ENCODE data around the gene EEF2K.

Gene EEF2K

DNA sequence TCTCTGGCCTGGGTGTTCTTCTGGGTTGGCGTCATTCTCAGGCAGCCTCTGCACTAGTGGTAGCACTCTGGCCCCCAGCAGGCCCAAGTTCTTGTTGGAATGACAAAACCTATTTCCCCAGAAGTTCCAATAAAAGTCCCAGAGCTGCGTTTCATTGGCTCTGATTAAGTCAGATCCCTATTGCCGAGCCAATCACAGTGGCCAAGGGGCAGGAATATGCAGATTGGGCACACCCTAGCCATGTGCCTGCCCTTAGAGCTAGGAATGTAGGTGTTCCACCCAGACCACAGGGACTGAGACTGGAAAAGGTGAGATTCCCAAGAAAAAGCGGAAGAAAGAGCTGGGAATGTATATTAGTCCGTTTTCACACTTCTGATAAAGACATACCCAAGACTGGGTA, 46.2 kb downstream of the EEF2K start:
- DNase-seq (ENCODE audit: low spot score): no peak

- no peak for DNase-seq (ENCODE audit: low spot score)
Observed at GRCh38 chr16:22253272-22253671, 47.2 kb downstream of the EEF2K start.

DNA sequence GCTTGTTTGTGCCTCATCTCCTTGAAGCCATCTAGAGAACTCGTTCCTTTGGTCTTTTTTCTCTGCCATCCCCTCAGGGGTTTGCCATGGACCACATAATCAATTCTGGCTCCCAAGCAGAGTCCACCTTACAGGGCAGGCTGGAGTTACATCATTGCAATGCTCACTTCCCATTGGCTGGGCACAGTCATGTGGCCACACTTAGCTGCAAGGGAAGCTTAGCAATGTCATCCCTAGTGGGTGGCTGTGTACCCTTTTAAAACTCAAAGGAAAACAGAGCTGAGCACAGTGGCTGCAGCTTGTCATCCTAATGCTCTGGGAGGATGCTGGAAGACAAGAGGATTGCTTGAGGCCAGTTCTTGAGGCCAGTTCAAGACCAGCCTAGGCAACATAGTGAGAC, 49.3 kb downstream of the EEF2K start:
- DNase-seq (ENCODE audit: low spot score): no peak

- no peak for DNase-seq (ENCODE audit: low spot score)
Observed at GRCh38 chr16:22257440-22257839, 51.4 kb downstream of the EEF2K start.

DNA sequence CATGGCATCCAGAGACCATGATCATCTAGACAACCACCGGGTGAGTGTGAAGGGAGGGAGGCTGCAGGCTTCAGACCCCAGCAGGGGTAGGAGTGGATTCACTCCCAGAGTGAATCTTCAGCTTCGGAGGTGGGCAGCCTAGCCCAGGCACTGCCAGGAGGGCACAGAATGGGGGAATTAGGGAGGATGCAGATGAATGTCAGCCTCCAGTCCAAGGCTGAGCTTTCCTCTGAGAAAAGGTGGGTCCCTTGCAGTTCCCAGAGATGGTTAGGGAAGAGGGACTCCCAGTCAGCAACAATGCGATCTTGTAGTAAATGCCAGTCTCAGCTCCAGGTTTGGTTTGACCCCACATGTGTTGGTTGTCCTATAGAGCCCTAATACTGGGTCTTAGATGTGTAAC, 54.4 kb downstream of the EEF2K start:
- no peak for DNase-seq (ENCODE audit: low spot score)

DNA sequence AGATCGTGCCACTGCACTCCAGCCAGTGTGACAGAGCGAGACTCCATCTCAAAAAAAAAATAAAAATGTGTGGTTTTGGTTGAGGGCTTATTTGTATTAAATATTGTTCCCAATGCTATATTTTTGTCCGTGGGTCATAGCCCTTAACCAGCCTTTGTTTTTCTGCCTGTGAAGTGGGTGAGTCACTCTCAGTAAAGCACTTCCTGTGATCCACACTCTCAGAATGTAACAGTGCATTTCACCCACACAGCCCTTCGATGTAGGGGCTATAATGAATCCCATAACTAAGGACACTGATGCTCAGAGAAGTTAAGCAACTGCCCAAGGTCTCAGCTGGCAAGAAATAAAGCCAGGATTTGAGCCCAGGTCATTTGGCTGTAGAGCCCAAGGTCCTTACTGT, 56.4 kb downstream of the EEF2K start:
- DNase-seq (ENCODE audit: low spot score): peak; percentile 40

- no peak for DNase-seq (ENCODE audit: low spot score)
Observed at GRCh38 chr16:22264786-22265185, 58.7 kb downstream of the EEF2K start.

- no peak for DNase-seq (ENCODE audit: low spot score)
Observed at GRCh38 chr16:22265351-22265750, 59.3 kb downstream of the EEF2K start.

- DNase-seq (ENCODE audit: low spot score): no peak
Observed at GRCh38 chr16:22266546-22266945, 60.5 kb downstream of the EEF2K start.

- DNase-seq (ENCODE audit: low spot score): no peak
Observed at GRCh38 chr16:22267764-22268163, 61.7 kb downstream of the EEF2K start.

GRCh38 chr16:22270525-22270924, 64.4 kb downstream of the EEF2K start:
- DNase-seq (ENCODE audit: low spot score): peak; percentile 29

DNA sequence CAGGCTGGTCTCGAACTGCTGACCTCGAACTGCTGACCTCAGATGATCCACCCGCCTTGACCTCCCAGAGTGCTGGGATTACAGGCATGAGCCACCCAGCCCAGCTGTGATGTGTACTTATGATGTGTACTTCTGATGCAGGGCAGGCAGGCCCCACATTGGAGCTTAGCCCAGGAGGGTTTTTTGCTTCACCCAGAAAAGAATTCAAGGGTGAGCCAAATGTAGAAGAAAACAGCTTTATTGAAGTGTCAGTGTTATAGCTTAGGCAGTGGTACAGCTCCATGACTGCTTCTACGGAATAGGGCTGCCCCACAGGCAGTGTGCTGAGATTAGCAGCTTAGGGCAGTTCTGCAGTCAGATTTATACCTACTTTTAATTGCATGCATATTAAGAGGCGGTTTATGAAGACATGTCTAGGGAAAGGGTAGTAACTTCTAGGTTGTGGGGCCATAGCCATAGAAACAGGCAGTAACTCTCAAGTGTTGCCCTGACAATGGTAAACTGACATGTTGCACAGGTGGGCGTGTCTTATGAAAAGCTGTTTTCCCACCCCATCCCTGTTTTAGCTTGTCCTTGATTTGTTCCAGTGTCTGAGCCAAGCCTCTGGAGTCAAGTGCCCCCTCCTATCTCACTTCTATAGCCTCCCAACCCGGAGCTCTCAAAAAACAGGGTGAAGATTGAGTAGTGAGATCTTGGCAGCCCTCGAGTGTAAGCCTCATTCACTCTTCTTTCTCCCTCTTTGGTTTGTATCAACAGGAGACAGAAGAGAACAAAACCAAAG, 67.0 kb downstream of the EEF2K start:
- DNase-seq (ENCODE audit: low spot score): no peak

DNA sequence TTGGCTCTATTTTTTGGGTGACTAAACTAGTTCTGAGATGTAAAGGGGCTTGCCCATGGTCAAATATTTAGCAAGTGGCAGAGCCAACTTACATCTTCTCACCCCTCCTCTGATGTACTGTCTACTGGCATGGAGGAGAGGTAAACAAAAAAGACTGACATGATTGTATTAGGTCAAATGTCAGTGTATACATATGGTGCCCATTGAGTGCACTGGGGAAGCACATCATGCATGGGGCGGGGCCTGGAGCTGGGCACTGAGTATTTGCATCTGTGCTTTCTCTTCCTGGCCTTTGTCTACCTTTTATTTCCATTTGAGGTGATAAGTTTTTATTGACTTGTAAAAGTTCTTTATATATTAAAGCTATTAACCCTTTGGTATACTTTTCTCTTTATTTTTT, 68.8 kb downstream of the EEF2K start:
- no peak for DNase-seq (ENCODE audit: low spot score)

DNA sequence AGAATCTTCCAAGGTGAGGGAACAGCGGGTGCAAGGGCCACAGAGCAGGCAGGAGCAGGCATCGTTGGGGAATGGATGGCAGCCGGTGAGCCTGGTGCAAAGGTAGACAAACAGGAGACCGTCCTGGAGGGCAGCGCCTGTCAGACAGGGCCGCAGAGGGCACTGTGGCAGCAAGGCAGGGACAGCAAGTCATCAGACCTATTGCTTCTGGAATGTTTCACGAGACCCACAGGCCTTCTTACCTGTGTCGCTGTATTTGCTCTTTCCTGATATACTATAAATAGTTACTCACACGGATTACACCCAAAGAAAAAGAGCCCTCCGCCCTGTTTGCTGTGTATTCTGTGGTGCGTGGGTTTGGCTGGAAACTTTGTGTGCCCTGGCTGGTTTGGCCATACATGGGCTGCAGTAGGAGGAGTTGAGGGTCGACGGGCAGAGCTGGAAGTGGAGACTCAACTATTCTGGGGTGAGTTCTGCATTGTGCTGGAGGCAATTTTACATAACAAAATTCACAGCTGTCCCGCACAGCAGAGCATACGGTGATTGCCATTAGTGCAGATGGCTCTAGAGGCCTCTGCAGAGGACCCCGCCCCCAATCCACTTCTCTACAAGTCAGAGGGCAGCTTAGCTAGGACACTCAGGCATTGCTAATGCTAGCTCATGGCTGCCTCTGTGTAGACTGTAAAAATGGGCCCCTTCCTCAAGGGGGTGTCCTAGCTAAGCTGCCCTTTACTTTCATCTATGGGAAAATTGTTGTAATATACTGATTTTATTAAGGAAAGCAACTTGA, 72.6 kb downstream of the EEF2K start:
- no peak for DNase-seq (ENCODE audit: low spot score)

DNA sequence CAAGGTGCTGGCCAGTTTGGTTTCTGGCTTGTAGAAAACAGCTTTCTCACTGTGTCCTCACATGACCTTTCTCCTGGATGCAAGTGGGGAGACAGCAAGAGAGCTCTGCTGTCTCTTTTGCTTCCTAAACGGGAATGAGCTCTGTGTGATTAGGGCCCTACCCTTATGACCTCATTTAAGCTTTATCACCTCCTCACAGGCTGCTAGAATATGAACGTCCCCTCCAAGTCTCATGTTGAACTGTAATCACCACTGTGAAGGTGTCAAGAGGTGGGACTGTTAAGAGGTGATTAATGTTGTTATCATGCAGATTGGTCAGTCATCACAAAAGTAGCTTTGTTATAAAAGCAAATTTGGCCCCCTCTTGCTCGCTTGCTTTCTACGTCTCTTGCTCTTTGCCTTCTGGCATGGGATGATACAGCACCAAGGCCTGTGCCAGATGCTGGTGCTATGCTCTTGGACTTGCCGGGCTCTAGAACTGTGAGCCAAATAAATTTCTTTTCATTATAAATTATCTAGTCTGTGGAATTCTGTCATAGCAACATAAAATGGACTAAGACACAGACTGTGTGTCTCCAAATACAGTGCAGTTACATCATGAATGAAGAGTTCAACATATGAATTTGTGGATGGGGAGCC, 76.3 kb downstream of the EEF2K start:
- DNase-seq (ENCODE audit: low spot score): no peak

- peak; percentile 78 for DNase-seq (ENCODE audit: low spot score)
Observed at GRCh38 chr16:22284637-22285036, 78.6 kb downstream of the EEF2K start.

DNA sequence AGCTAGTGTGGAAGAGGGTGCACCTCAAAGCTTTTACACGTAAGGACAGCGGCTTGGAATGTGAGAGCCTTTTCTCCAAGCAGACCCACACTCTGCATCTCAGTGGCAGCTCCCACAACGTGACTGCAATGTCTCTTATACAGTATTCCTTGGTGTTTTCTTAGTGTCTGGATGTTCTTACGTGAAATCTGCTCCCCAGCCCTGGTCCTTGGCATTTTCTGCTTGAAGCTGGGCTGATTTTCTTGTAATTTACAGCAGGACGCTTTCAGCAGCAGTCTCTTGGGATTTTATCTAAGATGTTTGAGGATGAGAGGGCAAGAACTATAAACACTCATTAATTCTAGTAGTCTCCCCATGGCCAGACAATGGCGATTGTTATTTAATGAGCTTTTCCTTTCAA, 79.0 kb downstream of the EEF2K start:
- DNase-seq (ENCODE audit: low spot score): no peak

DNA sequence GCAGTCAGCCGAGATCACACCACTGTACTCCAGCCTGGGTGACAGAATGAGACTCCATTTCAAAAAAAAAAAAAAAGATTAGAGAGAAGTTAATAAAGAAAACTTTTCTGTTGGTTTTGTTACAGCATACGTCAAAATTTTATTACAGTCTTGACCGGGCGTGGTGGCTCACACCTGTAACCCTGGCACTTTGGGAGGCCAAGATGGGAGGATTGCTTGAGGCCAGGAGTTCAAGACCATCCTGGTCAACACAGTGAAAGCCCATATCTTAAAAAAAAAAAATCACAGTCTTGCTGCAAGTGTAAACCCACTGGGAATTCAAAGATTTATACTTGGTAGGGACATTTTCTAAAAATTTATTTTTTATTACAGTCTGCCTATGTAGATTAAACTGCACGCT, 84.9 kb downstream of the EEF2K start:
- no peak for DNase-seq (ENCODE audit: low spot score)

- DNase-seq (ENCODE audit: low spot score): no peak
Observed at GRCh38 chr16:22291860-22292318, 85.8 kb downstream of the EEF2K start.

DNA sequence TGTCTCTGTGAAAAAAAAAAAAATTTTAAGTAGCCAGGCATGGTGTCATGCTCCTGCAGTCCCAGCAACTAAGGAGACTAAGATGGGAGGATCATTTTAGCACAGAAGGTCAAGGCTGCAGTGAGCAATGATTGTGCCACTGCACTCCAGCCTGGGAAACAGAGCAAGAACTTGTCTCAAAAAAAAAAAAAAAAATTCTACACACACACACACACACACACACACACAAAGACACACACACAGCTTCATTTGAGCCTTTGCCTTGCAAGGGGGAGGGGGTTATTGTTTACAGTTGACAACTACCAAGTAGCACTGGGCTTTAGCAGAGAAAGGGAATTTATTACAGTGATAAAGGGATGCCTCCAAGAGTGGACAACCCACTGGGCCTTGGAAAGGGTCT, 86.2 kb downstream of the EEF2K start:
- DNase-seq (ENCODE audit: low spot score): no peak

DNA sequence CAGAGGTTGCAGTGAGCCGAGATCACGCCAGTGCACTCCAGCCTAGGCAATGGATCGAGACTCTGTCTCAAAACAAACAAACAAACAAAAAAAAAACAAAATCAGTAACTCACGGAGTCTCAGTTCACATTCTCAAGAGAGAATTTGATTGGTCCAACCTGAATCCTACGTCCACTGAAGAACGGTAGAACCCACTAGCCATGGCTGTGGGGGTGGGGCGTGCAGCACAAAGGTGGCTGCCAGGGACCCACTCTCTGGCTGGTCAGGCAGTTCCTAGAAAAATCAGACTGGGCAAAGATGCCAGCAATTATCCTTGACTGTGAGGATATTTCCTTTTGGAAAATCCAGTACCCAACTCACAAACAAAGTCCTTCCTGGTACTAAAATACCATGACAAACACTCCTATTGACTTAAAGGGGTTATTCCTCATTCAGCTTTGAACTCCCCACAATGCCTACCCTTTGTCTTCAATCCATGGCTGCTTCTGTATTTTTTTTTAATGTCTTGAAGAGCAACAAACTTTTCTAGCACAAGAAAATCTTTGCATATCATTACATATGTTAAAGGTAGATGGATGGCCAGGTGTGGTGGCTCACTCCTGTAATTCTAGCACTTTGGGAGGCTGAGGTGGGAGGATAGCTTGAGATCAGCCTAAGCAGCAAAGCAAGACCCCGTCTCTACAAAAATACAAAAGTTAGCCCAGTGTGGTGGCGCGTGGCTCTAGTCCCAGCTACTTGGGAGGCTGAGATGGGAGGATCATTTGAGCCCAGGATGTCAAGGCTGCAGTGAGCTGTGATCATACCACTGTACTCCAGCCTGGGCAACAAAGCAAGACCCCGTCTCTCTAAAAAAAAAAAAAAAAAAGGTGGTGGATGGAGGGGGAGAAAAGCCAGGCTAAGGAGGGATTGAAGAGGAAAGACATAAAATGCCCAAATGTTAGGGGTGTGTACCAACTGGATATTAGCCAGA, 87.3 kb downstream of the EEF2K start:
- no peak for DNase-seq (ENCODE audit: low spot score)
